Ascending aorta (tissue), 2 donors: ENCODE results near the gene PHB1. TPM values are rescaled to one million over a fixed set of nuclear protein-coding genes. Genes with fewer than 3 reads are reported as not detected.

Experiments used
- DNase-seq, 2 donors: peaks; one replicate each; pipeline ENCODE4 v3.0.0-alpha.2; 2019; ENCODE audit warnings: low spot score in 2 of 2
- H3K27ac ChIP-seq, 2 donors: fragments of 200-600 bp; sonication (generic); one replicate each; pipeline ENCODE4 v1.5.1; 2016 to 2017; ENCODE audit warnings: mild to moderate bottlenecking in 1 of 2
- H3K27me3 ChIP-seq: fragments of 200-600 bp; sonication (generic); one replicate; pipeline ENCODE4 v1.5.1; 2017
- H3K36me3 ChIP-seq, 2 donors: fragments of 200-600 bp; sonication (generic); one replicate each; pipeline ENCODE4 v1.5.1; 2016
- H3K4me1 ChIP-seq, 2 donors: fragments of 200-600 bp; sonication (generic); one replicate each; pipeline ENCODE4 v1.5.1; 2016 to 2017; ENCODE audit warnings: mild to moderate bottlenecking in 1 of 2
- H3K4me3 ChIP-seq, 2 donors: fragments of 200-600 bp; sonication (generic); one replicate each; pipeline ENCODE4 v1.5.1; 2016 to 2017; ENCODE audit warnings: mild to moderate bottlenecking in 1 of 2
- H3K9me3 ChIP-seq, 2 donors: fragments of 200-600 bp; sonication (generic); one replicate each; pipeline ENCODE4 v1.5.1; 2016
- CTCF ChIP-seq, 3 experiments: fragments of 200-600 bp in 2 of 3; fragments of 450-650 bp in 1 of 3; sonication (generic) in 2 of 3; IDR thresholded peaks; one replicate each; pipeline ENCODE4 v1.5.1; 2016 to 2019; ENCODE audit warnings: antibody characterized with exemption in 3 of 3, mild to moderate bottlenecking in 1 of 3, moderate library complexity in 1 of 3
- intact Hi-C: fragments of 100-400 bp; cut with DNase I; formaldehyde crosslinking; loops from one replicate; pipeline ENCODE4 v1.15.1; 2023
- total RNA-seq: library from RNA; depleted of rRNA; stranded (reverse); fragments of >200 nt; gene quantifications from one replicate; pipeline ENCODE4 v1.1.0, GENCODE V29; 2016

PHB1 gene
- total RNA-seq, 1 donor from 2014 or later = 79.6 TPM

- H3K27ac ChIP-seq = no peak overlapping the region
- H3K27me3 ChIP-seq = no peaks in the 10 kb centered on the region
- no peak for TF ChIP-seq CTCF (IDR thresholded peaks at IDR 0.05)
- no peaks in the 10 kb centered on the region for H3K36me3 ChIP-seq
- H3K9me3 ChIP-seq = no peaks in the 10 kb centered on the region
- no peak overlapping the region for H3K4me3 ChIP-seq
- no peak for DNase-seq
- intact Hi-C loops = no loop called here
- H3K4me1 ChIP-seq = no peaks in the 10 kb centered on the region
Observed at GRCh38 chr17:49386373-49386772, 28.3 kb downstream of the PHB1 start.

DNA sequence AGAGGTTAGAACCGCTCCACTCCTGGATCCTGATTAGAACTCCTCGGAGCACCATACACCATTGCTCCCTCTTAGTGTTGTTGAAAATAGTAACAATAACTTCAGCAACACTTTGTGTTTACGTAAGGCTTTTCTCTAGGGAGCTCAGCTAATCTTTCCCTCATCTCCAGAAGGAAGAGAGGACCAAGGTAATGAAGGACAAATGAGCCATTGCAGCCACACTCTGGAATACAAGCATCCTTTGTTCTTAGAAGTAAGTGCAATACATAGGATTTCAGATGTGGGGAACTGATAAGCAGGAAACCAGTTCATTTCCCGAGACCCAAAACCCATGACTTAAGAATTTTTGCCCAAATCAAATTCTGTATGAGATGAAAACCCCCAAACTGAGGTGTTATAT lies 29.7 kb downstream of the PHB1 start:
- Histone ChIP-seq H3K27me3 (no peaks in the 10 kb centered on the region), H3K9me3 (no peaks in the 10 kb centered on the region), H3K27ac (no peak overlapping the region), H3K4me3 (no peak overlapping the region), H3K36me3 (no peaks in the 10 kb centered on the region), H3K4me1 (no peaks in the 10 kb centered on the region)
- DNase-seq = no peak
- intact Hi-C loops = no loop called here
- no peak for TF ChIP-seq CTCF (IDR thresholded peaks at IDR 0.05)

- no peaks in the 10 kb centered on the region for H3K36me3 ChIP-seq
- H3K4me1 ChIP-seq = no peaks in the 10 kb centered on the region
- DNase-seq = no peak
- no peak overlapping the region for H3K27ac ChIP-seq
- no peaks in the 10 kb centered on the region for H3K27me3 ChIP-seq
- H3K9me3 ChIP-seq = no peaks in the 10 kb centered on the region
- intact Hi-C loops = no loop called here
- H3K4me3 ChIP-seq = no peak overlapping the region
- TF ChIP-seq CTCF (IDR thresholded peaks at IDR 0.05) = no peak
Observed at GRCh38 chr17:49383060-49383459, 31.6 kb downstream of the PHB1 start.

- TF ChIP-seq CTCF (IDR thresholded peaks at IDR 0.05) = no peak
- Histone ChIP-seq H3K4me1 (no peaks in the 10 kb centered on the region), H3K36me3 (no peaks in the 10 kb centered on the region), H3K4me3 (no peak overlapping the region), H3K27me3 (no peaks in the 10 kb centered on the region), H3K9me3 (no peaks in the 10 kb centered on the region), H3K27ac (no peak overlapping the region)
- intact Hi-C loops = no loop called here
- DNase-seq = no peak
Observed at GRCh38 chr17:49382556-49382955, 32.1 kb downstream of the PHB1 start.

- H3K4me3 ChIP-seq = no peak overlapping the region
- no peaks in the 10 kb centered on the region for H3K9me3 ChIP-seq
- no peak for DNase-seq
- intact Hi-C loops = no loop called here
- no peak overlapping the region for H3K27ac ChIP-seq
- no peak for TF ChIP-seq CTCF (IDR thresholded peaks at IDR 0.05)
- H3K36me3 ChIP-seq = no peaks in the 10 kb centered on the region
- no peaks in the 10 kb centered on the region for H3K27me3 ChIP-seq
- H3K4me1 ChIP-seq = no peaks in the 10 kb centered on the region
Observed at GRCh38 chr17:49381793-49382192, 32.9 kb downstream of the PHB1 start.

GRCh38 chr17:49381033-49381432 lies 33.6 kb downstream of the PHB1 start:
- intact Hi-C loops = no loop called here
- Histone ChIP-seq H3K4me1 (no peaks in the 10 kb centered on the region), H3K4me3 (no peak overlapping the region), H3K27ac (no peak overlapping the region), H3K27me3 (no peaks in the 10 kb centered on the region), H3K36me3 (no peaks in the 10 kb centered on the region), H3K9me3 (no peaks in the 10 kb centered on the region)
- DNase-seq = no peak
- no peak for TF ChIP-seq CTCF (IDR thresholded peaks at IDR 0.05)
